Duodenal mucosa (tissue), 2 donors: ENCODE results near the gene IRF2.

Source experiments
- H3K27ac ChIP-seq: one replicate; pipeline ENCODE4 v1.7.0; 2013; ENCODE audit warnings: low read depth, low read length
- H3K27me3 ChIP-seq, 2 donors: one replicate each; pipeline ENCODE4 v1.7.0; 2013; ENCODE audit warnings: low read length in 2 of 2, control low read depth in 1 of 2; ENCODE audit not compliant: insufficient read depth in 2 of 2, control insufficient read depth in 1 of 2
- H3K36me3 ChIP-seq, 2 donors: one replicate each; pipeline ENCODE4 v1.7.0; 2013; ENCODE audit warnings: low read length in 2 of 2, control low read depth in 1 of 2; ENCODE audit not compliant: insufficient read depth in 2 of 2, control insufficient read depth in 1 of 2
- H3K4me1 ChIP-seq, 2 donors: one replicate each; pipeline ENCODE4 v1.7.0; 2013; ENCODE audit warnings: low read length in 2 of 2, control low read depth in 1 of 2; ENCODE audit not compliant: insufficient read depth in 2 of 2, control insufficient read depth in 1 of 2
- H3K4me3 ChIP-seq, 2 donors: one replicate each; pipeline ENCODE4 v1.7.0; 2013; ENCODE audit warnings: low read length in 2 of 2, low read depth in 1 of 2
- H3K9ac ChIP-seq, 2 donors: one replicate each; pipeline ENCODE4 v1.7.0; 2013; ENCODE audit warnings: low read length in 2 of 2, low read depth in 1 of 2
- H3K9me3 ChIP-seq, 2 donors: one replicate each; pipeline ENCODE4 v1.7.0; 2013; ENCODE audit warnings: low read length in 2 of 2, control low read depth in 1 of 2; ENCODE audit not compliant: control insufficient read depth in 1 of 2

IRF2 gene

DNA sequence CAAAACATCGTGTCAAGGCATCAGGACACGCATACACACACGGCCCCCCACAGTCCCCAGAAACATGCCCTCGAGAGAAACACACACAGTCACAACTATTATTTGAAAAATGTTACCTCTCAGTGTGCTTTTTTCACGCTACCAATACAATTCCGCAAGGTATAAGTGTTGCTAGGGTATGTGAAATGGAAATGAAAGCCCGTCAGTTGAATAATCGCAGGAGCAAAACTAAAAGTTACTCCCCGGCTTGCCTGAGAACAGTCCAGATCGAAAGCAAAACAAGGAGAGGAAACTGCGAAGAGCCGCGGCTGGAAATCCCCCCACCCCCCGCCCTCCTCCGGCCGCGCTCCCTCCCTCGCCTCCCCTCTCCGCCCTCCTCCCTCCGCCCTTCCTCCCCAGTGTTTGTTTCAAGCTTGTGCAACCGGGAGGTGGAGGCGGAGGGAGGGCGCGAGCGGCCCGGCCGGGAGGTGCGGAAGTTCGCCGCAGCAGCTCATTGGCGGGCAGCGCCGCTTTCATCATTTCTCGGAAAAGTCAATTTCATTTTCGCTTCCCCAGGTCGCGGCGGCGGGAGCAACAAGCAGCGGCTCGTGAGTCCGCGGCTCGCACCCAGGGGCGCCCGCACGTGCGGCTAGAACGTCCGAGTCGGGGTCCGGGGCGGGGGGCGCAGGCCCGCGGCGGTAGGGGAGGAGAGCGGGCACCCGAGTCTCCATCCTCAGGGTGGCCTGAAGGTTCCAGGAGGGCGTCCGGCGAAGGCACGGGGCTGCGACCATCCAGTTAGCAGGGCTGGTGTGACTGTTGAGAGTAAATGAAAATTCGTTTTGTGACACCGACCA, at the start of gene IRF2:
Gene IRF2 (minus strand): TSS at position 288 of the 833 bp plus-strand sequence. CDS start 45,486 bp downstream, outside the sequence.
- H3K36me3 ChIP-seq = peaks cover 0 to 7% of the 10 kb centered on the region in 2 donors
- no peaks in the 10 kb centered on the region for H3K9me3 ChIP-seq
- H3K27ac ChIP-seq = peak within 1 kb of the TSS; percentile 97
- no peaks in the 10 kb centered on the region for H3K27me3 ChIP-seq
- peak within 1 kb of the TSS; percentile 98 to 99 for H3K9ac ChIP-seq
- peaks cover 45 to 50% of the 10 kb centered on the region in 2 donors for H3K4me1 ChIP-seq
- H3K4me3 ChIP-seq = peak within 1 kb of the TSS; percentile 94 to 97

DNA sequence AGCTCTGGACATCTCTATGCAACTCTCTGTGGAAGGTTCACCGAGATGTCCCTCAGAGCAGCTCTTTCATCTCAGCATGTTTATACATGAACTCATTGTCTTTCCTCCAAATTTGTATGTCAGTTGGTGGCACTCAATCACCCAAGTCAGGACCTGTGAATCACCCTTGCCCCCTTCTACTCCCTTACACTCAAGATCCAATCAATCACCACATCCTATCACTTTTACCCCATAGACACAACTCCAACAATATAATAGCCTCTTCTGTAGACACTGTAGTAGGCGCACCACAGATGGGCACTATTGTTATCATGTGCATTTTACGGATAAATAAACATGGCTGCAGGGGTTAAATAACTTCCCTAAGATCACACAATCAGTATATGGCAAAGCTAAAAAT, 41.3 kb upstream of the IRF2 start:
- no peaks in the 10 kb centered on the region for H3K9me3 ChIP-seq
- H3K4me3 ChIP-seq = no peak overlapping the region
- H3K4me1 ChIP-seq = peaks cover 6 to 9% of the 10 kb centered on the region in 2 donors
- no peak overlapping the region for H3K27ac ChIP-seq
- no peaks in the 10 kb centered on the region for H3K27me3 ChIP-seq
- no peak overlapping the region for H3K9ac ChIP-seq
- H3K36me3 ChIP-seq = no peaks in the 10 kb centered on the region

GRCh38 chr4:184514121-184514988, 40.0 kb upstream of the IRF2 start:
- Histone ChIP-seq H3K9ac (no peak overlapping the region), H3K9me3 (peaks cover 0 to 3% of the 10 kb centered on the region in 2 donors), H3K4me3 (peak overlapping the region; percentile 17 to 44), H3K27ac (no peak overlapping the region), H3K36me3 (no peaks in the 10 kb centered on the region), H3K27me3 (no peaks in the 10 kb centered on the region), H3K4me1 (peaks cover 6 to 9% of the 10 kb centered on the region in 2 donors)

GRCh38 chr4:184513802-184514120, 39.4 kb upstream of the IRF2 start:
- peak overlapping the region; percentile 17 to 44 for H3K4me3 ChIP-seq
- no peaks in the 10 kb centered on the region for H3K36me3 ChIP-seq
- H3K9ac ChIP-seq = no peak overlapping the region

DNA sequence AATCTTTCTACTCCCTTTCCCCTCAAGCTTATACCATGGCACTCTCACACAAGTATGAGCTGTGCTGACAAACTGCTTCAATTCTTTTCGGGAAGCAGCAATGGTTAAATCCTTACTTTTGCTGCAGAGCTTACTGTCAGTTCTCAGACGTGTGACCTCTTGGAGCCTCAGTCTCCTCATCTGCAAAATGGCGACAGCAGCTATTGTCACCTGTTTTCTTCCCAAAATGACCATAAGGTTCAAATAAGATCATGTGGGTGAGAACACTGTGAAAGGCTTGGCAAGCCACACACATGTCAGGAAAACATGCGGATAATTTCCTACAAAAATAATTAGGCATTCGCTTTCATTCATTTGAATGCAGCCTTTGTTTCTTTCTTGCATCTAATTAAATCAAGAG, 36.8 kb upstream of the IRF2 start:
- Histone ChIP-seq H3K4me1 (peaks cover 6 to 9% of the 10 kb centered on the region in 2 donors), H3K9me3 (peaks cover 0 to 3% of the 10 kb centered on the region in 2 donors), H3K27ac (no peak overlapping the region), H3K4me3 (no peak overlapping the region), H3K9ac (no peak overlapping the region), H3K27me3 (no peaks in the 10 kb centered on the region), H3K36me3 (no peaks in the 10 kb centered on the region)

More at GRCh38 chr4:184513802-184514120, 39.4 kb upstream of the IRF2 start:
- Histone ChIP-seq H3K4me1 (peaks cover 6 to 9% of the 10 kb centered on the region in 2 donors), H3K27me3 (no peaks in the 10 kb centered on the region), H3K9me3 (peaks cover 0 to 3% of the 10 kb centered on the region in 2 donors), H3K27ac (no peak overlapping the region)

DNA sequence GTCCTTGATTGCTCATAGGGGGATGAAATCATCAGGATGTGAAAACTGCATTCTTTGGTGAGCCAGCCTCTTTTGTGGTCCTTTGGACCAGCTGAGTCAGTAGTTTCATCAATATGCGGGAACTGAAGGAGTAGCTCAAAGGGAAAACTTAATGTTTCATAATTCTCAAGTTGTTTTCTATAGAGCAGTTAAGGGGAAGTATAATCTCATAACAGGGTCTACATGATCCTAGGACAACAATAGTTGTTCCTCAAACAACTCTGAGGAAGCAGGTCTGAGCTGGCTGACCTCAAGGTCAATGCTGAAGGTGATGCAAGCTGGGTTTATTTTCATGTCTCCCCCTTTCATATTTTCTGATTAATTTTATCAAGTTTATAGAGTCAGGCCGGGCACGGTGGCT, 36.1 kb upstream of the IRF2 start:
- Histone ChIP-seq H3K9ac (no peak overlapping the region), H3K27me3 (no peaks in the 10 kb centered on the region), H3K4me3 (no peak overlapping the region), H3K9me3 (peaks cover 0 to 3% of the 10 kb centered on the region in 2 donors), H3K4me1 (peaks cover 6 to 9% of the 10 kb centered on the region in 2 donors), H3K27ac (no peak overlapping the region), H3K36me3 (no peaks in the 10 kb centered on the region)

- Histone ChIP-seq H3K9ac (no peak overlapping the region), H3K36me3 (no peaks in the 10 kb centered on the region), H3K4me3 (no peak overlapping the region), H3K27ac (no peak overlapping the region), H3K27me3 (no peaks in the 10 kb centered on the region), H3K4me1 (peaks cover 0 to 4% of the 10 kb centered on the region in 2 donors), H3K9me3 (peaks cover 0 to 3% of the 10 kb centered on the region in 2 donors)
These were observed 32.3 kb upstream of the IRF2 start for GRCh38 chr4:184506527-184507121.

DNA sequence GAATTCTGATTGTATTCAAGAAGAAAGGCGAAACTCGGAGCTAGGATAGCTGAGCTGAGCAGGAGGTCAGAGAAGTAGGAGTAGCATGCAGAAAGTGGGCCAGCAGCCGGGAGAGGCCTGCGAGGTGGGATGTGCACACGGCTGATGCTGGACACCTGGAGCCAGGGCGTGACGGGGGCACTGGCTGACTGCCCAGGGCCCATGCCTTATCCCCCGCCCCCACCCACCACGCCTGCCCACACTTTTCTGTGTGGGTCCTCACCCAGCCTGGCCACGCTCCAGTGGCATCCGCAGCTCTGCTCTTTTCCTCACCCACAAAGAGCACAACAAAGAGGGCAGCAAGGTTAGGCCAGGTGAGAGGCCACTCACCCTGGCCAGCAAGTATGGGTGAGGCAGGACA, 30.0 kb upstream of the IRF2 start:
- no peak overlapping the region for H3K4me3 ChIP-seq
- H3K36me3 ChIP-seq = no peaks in the 10 kb centered on the region
- H3K27ac ChIP-seq = no peak overlapping the region
- no peaks in the 10 kb centered on the region for H3K9me3 ChIP-seq
- H3K9ac ChIP-seq = no peak overlapping the region
- peaks cover 0 to 4% of the 10 kb centered on the region in 2 donors for H3K4me1 ChIP-seq
- H3K27me3 ChIP-seq = no peaks in the 10 kb centered on the region

DNA sequence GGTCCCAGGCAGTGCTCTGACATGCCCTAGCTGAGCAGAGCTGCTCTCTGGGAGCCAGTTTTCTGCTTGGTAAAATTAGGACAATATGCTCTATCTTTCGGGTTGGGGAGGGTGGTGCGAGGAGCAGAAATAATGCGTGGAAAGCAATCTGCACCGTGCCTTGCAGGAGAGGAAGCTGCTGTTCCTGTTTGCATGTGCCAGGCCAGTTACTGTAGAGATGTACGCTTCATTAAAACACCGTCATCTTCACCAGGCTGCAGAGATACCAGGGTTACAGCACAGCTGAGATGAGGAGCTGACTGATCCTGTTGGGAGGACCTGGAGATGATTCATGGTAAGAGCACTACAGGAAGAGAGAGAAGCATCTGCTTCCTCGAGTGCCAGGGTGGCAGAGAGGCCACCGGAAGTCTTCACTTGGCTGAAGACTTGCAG, 29.5 kb upstream of the IRF2 start:
- Histone ChIP-seq H3K27ac (no peak overlapping the region), H3K27me3 (no peaks in the 10 kb centered on the region), H3K36me3 (no peaks in the 10 kb centered on the region), H3K9me3 (peaks cover 0 to 4% of the 10 kb centered on the region in 2 donors), H3K9ac (no peak overlapping the region), H3K4me3 (no peak overlapping the region), H3K4me1 (peaks cover 0 to 4% of the 10 kb centered on the region in 2 donors)
